ENCODE results near the gene SCN7A.

SCN7A gene

DNA sequence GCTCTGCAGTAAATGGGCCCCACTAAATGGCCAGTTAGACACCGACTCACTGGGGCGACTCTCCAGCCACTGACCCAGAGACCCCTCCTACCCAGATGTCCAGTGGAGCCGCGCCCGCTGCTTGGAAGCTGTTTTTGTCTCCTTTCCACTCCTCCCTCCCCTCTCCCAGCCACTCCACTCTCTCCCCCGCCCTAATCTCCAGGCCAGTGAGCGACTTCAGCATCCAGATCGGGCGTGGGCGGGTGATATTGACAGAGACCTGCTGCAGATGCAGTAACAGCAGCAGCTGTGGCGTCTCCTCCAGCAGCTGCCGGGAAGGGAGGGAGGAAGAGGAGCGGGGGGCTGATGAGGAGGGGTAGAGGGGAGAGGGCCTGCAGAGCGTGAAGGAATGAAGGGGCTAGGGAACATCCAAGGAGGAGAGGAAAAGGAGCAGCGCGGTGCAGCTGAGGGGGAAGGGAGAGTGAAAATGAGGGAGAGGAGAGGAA, at the start of gene SCN7A:
TSS of gene SCN7A (minus strand) at position 110 of the 485 bp plus-strand sequence. CDS start 16,553 bp downstream, outside the sequence.
- H3K27ac ChIP-seq, result no peak within 1 kb of the TSS
- DNase-seq (ENCODE audit: low read depth, low spot score), result no peak

DNA sequence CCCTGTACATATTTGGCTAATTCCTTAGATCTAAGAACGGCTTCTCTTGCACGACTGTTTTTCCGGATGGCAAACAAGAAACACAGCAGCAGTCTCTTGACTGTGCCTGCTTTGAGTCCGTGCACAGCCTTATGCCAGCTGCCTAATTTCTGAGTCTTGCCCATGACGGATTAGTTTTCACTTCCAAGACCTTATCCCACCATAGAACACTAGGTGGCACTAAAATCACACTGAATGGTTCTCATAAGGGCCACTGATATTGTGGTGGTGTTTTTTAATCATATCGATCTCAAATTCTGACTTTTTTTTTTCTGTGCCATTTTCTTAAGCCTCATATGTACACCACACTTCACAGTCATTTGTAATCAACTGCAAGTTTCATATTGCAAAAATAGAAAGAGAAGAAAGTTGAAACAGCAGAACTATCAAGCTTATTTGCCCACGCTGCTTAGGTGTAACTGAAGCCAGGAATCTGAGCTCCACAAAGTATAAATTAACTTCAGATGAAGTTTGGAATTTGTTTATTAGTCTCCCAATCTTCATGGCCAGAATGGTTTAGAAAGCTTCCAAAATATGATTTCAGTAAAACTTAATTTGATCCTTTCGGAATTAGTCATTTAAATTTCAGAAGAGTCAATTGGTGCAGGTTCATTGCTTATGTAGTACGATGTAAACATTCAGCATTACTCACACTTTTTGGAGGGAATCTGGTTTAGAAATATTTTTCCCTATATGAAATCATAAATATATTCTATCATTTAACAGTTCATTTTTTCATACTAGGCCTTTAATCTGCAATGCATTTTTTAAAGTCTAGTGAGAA, 45.5 kb upstream of the SCN7A start:
- H3K27ac ChIP-seq, result no peak overlapping the region

DNA sequence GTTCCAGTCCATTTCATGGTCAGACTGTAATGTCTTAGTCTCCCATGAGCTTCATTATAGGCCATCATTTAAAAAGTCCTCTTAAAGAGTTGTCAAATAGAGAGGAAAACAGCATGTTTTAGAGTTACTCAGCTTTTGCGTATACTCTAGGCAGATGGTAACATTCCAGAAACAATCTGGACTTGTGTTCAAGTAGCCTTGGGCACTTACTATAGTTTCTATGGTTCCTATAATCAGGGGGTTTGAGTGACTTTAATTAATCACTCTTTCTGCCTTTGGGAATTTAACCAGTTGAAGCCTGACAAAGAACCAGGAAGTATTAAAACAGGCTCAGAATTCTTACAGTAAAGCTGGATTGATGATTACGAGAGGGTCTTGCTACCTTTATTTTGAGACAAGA, 42.1 kb upstream of the SCN7A start:
- DNase-seq (ENCODE audit: low read depth, low spot score), result no peak
- H3K27ac ChIP-seq, result no peak overlapping the region

More for the DNA sequence above, 45.5 kb upstream of the SCN7A start:
- DNase-seq (ENCODE audit: low read depth, low spot score), result no peak

DNA sequence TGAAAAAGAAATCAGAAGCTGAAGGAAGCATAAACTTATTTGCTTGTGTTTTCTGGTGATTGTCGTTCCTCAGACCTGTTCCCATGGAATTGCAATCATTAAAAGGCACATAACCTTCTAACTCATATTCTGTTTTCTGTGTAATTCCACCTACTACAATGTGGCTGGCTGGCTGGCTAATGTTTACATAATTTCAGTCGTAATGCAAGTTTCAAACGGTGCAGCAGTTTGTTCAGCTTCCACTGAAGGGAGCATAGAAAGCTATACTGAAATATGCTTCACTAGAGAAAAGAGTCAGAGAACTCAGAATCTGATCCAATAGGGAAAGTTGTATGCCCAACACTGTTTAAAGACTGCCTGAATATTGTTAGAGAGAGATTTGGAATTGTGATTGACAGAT, 27.1 kb upstream of the SCN7A start:
- no peak for DNase-seq (ENCODE audit: low read depth, low spot score)

DNA sequence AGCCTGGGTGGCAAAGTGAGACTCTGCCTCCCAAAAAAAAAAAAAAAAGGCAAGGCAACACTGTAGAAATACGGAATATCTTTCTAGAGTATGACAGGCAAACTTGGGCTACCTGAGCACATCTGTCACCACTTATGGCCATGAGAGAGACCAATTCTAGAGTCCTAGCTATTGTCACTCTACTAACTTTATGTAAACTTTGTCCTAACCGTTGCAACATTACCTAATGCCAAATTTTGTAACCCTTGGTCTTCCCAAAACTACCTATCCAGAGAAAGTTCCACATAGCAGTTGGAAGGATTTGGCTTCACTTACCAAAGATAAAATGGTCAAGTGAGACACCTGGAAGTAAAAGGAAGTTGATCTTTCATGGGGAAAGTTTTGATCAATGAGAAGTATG, 26.6 kb upstream of the SCN7A start:
- no peak overlapping the region for H3K27ac ChIP-seq
- no peak for DNase-seq (ENCODE audit: low read depth, low spot score)

More for the DNA sequence above, 27.1 kb upstream of the SCN7A start:
- H3K27ac ChIP-seq, result no peak overlapping the region

DNA sequence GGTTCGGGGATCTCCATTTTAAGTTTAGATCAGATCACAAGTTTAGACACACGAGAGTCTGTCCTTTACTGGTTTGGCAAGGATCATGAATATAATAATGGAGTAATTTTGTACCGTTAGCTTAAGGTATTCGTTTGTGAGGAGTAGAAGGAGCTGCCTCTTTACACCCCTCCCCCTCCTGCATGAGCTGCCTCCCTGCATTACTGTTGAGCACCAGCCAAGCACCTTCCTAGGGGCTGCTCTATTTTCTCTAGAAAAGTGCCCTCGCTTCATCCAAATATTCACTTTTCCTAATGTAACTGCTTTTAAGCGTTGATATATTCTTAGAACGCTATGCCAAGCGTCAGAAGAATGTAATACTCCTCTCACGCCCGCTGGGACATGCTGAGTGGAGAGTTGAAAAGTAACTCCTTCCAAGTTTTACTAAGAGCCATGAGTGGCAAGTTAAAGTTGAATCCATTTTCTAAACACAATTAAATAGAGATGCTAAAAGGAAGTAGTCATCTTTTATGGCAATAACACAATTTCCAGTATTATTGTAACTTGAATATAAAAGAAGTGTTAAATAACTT, 25.4 kb upstream of the SCN7A start:
- no peak for DNase-seq (ENCODE audit: low read depth, low spot score)
- H3K27ac ChIP-seq, result no peak overlapping the region

DNA sequence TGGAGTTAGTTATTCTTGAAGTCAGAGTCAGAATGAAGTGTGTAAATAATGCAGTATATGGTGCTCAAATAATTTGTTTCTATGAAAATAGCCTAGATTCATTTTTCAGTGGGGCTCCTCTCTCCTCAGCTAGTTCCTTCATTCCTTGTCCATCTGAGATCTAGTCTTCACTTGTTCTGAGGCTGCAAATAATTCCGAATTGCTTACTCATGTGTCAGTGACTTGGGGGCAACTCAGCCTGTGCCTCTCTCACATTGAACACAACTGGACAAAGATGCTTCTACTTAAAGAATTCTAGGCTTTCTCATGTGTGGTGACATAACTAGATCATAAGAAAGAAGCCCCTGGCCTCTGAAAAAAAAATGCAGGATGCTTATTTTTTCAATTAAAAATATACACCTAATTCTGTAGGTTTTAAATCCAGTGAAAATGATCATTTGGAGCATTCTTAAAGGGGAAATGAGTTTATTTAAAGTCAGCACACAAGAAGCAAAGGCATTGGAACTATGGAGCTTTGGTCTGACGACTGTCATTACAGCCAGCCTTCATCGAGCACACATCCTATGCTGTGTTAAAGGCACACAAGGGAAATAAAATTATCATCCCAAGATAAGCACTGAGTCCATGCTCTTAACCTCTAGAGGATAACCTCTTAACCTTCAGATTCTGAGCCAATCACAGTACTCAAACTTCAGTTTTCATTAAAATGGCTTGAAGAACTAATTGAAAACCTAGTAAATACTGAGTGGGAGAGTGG, 24.8 kb upstream of the SCN7A start:
- no peak overlapping the region for H3K27ac ChIP-seq
- no peak for DNase-seq (ENCODE audit: low read depth, low spot score)

DNA sequence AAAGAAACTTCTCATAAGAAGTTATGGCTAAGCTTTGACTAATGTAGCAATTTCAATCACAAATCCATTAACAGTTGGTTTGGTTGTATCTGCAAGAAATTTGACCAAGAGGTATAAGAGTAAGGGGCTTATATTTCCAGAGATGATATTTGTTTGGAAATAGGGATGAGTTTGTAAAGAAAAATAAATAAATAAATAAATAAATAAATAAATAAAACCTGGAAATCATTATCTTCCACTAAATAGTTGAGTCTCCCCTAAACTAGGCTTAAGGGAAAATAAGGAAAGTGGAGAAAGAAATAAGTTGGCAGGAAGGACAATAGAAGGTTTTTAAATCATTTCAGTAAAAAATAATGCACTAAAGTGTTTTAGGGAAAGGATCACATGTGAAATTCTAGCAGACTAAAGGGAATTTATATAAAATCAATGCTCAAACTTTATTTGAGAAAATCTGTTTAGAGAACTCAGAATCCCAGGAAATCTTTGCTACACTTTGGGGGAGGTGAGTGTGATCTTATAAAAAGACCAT, 23.5 kb upstream of the SCN7A start:
- DNase-seq (ENCODE audit: low read depth, low spot score), result no peak
- no peak overlapping the region for H3K27ac ChIP-seq

DNA sequence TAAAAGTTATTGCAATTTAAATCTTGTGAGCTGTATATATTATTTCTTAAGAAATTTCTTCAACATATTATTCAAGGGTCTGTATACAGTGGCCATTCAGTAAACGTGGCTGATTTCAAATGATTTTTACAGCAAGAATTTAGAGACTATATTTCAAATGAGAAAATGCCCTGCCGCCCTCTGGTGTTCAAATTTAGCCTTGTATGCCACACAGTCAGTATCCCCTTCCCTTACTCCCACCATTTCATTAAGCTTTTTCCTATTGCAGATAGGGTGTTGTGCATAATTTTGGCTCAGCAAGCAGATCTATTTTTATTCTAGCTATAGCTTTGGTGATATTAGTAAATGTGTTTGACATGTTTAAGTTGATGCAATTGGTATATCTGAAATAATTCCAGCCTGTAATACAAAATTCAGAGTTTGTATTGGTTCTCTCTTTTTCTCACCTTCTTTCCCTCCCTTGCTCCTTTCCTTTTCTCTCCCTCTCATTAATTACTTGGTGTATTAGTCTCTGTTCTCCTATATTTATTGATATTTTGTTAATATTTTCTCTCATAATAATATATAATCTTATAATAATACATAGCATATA, 22.8 kb upstream of the SCN7A start:
- no peak for DNase-seq (ENCODE audit: low read depth, low spot score)

DNA sequence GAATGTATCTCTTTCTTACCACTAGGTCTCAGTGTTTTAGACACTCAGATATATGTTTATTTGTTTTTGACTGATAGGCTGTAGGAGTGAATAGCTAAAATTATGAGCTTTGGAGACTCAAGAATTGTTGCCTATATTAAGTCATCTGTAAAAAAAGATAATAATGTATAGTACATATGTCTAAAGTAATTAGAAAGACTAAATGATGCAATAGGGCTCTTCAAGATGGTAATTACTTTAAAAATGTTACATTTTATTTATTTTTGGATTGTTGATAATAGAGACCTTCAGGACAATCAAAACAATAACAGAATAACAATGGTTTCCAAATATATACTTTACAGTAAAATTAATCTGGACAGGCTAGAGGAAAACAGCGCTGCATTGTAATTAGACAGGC, 19.9 kb upstream of the SCN7A start:
- no peak for DNase-seq (ENCODE audit: low read depth, low spot score)
- H3K27ac ChIP-seq, result no peak overlapping the region

More for the DNA sequence above, 22.8 kb upstream of the SCN7A start:
- no peak overlapping the region for H3K27ac ChIP-seq

DNA sequence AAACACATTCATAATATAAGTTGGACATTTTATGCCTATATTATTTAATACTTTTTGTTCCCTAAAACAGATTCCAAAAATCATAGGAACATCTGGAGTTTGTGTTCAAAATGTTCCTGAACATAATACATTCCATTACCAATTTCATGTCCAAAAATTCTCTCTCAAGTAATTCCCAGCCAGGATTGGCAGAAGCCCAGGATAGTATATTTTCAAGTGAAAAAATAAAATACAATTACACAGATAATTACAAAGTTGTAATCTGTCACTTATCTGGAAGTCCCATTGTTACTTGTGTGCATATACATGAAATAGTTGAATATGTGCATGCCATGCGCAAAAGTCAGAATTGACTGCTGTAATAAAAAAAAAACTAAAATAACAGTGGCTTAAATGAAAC, 5.2 kb upstream of the SCN7A start:
- DNase-seq (ENCODE audit: low read depth, low spot score), result no peak
- H3K27ac ChIP-seq, result no peak overlapping the region

DNA sequence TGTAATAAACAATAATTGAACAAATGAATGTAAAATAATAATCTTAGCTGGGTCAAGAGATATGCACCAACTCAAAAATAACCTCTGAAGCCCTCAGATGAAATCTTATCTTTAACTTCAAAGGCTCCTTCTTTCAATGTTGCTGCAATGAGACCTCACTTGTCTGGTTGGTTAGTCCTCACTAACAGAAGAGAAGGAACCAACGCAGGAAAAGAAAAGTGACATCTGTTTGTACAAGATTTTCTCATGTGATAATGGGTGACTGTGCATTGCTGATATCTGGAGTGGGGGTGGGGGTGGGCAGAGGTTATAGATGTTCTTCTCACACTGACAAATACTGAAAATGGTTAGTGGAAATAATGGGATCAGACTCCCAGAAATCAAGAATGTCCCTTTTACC, 2.6 kb downstream of the SCN7A start:
- H3K27ac ChIP-seq, result no peak overlapping the region
- no peak for DNase-seq (ENCODE audit: low read depth, low spot score)

DNA sequence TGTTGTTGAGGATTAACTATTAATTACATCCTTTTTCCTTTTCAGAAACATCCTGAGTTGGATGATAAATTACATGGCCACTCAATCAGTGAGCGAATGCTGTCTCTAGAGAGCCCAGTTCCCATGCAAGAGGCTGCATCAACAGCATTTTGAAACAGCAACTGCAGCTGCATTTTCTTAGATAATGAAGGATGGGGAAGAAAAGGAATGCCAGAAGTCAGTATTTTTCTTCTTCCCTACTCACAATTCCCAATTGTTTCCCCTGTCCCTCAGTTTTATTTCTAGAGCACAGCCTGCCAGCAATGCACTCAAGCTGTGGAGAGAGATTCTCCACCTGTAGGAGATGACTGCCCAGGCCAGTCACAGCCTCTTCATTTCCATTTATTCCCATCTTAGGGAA, 6.9 kb downstream of the SCN7A start:
- H3K27ac ChIP-seq, result no peak overlapping the region
- no peak for DNase-seq (ENCODE audit: low read depth, low spot score)

DNA sequence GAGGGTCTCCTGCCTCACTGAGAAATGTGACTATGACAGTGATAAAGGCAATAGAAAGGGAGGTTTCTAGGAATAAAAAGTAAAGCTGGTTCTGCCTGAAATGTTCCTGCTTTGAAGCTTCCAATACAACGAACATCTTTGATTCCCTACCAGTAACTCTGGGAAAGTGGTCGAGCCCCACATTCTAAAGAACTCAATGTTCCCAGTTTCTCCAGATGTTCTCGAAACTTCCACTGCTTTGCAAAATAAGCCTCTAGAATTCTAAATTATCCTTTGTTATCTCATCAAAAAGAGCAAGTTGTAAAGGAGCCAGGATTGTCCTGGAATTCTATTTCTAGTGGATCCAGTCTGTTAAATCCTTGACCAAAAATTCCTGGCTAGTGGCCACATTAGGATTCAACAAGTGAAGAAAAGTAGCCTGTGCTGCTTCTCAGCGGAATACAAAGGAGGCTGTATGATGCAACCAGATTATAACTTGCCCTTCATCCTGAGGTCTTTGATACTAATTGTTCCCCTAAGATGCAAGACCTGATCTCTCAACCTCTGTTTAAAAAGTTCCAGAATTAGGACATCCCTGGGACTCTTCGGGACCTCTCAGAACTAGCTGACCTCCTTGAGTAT, 8.4 kb downstream of the SCN7A start:
- H3K27ac ChIP-seq, result no peak overlapping the region
- no peak for DNase-seq (ENCODE audit: low read depth, low spot score)

DNA sequence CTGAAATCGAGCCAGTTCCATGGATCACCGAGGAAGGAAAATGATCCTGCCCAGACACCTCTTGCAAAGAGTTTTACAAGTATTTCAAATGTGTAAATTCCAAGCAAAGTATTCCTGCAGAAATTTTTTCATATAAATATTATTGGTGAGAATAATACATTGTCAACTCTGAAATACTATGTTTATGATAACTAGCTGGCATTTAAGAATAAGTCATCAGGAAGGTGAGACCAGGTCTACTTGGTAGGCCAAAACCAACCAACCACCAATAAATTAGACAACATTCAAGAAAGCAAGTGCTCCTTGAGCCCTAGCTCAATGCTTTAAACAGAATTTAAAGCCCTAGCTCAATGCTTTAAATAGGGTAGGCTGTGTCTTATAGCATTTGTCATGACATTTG, 21.7 kb downstream of the SCN7A start:
- no peak for DNase-seq (ENCODE audit: low read depth, low spot score)

DNA sequence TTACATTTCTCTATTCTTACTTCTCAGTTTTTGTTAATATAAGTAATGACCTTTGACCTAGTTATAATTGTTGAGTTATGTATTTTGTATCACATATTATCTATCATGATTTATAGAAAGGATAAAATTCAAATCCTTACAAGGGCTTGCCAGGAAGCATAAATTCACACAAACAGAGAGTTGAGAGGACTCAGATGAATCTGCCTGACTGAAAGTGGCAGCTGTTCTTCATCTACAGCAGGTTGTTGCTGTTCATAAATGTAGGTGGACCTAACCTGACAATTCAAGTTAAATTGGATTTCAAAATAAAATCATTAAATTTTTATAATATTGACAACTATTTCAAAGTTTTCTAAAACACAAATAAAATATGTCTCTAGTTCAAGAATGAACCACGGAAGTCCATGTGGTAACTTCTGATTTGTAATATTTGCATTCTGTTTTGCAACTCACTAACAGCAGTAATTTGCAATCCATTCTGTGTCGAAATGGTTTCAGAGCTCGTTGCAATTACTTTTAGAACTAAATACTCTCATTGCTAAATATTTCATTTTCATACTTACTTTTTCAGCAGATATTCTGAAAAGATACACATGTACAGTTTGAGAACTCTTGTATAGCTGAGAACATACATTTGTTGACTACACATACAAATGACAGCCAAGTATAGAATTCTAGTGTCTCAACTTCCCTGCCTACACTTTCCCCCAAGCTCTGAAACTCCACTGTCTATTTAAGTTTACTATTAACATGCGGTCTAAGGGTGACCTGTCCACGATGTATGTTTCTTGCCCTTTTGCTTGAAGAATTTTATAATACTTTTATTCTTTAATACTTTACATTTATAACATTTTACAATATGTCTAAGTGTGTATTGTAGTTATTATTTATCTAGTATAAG, 25.7 kb downstream of the SCN7A start:
- no peak for DNase-seq (ENCODE audit: low read depth, low spot score)
- no peak overlapping the region for H3K27ac ChIP-seq

More for the DNA sequence above, 21.7 kb downstream of the SCN7A start:
- no peak overlapping the region for H3K27ac ChIP-seq

DNA sequence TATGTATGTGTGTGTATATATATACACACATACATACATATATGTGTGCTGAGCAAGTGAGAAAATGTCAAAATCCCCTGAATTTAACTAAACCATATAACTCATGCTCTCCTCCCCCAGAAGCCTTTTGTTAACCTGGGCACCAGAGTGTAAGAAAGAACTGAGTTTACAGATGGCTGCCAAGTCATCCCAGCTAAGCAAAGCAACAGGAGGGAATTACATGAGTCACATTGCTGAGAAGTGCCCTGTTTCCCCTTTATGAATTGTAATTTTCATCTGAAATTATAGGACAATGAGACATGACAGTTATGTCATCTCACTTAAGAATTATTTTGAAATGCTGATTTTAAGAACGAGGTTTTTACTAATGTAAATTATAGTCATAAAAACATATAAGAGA, 29.9 kb downstream of the SCN7A start:
- DNase-seq (ENCODE audit: low read depth, low spot score), result no peak
- no peak overlapping the region for H3K27ac ChIP-seq

DNA sequence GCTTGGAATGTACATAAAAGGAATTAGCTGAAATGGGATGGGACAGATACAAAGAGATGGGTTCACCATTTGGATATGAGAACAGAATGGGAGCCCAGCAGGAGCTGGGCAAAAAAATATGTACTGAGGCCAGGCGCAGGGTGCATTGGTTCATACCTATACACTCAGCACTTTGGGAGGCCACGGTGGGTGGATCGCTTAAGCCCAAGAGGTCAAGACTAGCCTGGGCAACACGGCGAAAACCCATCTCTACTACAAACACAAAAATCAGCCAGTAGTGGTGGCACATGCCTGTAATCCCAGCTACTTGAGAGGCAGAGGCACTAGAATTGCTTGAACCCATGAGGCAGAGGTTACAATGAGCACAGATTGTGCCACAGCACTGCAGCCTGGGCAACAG, 30.4 kb downstream of the SCN7A start:
- H3K27ac ChIP-seq, result peak overlapping the region; percentile 18
- no peak for DNase-seq (ENCODE audit: low read depth, low spot score)

DNA sequence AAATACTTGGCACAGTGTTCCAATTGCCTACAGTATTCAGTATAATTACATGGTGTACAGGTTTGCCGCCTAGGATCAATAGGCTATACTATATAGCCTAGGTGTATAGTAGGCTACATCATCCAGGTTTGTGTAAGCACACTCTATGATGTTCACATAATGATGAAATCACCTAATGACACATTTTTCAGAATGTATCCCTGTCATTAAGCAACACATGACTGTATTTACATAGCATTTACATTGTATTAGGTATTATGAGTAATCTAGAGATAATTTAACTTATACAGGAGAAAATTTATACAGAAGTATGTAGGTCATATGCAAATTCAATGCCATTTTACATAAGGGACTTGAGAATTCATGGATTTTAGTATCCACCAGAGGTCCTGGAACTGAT, 35.4 kb downstream of the SCN7A start:
- no peak for DNase-seq (ENCODE audit: low read depth, low spot score)

More for the DNA sequence above, 35.4 kb downstream of the SCN7A start:
- H3K27ac ChIP-seq, result no peak overlapping the region
